GM13977 (cell line): ENCODE measurements around the gene LGSN.
"Not testable (repeated sequence)": the region's sequence is repeated elsewhere in the genome, so short reads cannot be mapped to it uniquely, and the experiment has no call there.

Experiments used
- DNase-seq: peaks from one replicate; pipeline ENCODE4 v3.0.0; 2012; ENCODE audit warnings: low spot score
- in situ Hi-C: fragments of 300-500 bp; cut with MboI; formaldehyde crosslinking; loops from one replicate; pipeline ENCODE4 v1.12.0; 2022; ENCODE audit warnings: low sequenced_read_pairs, low pct_unique_long_range_greater_than_20kb, mixed read lengths, inconsistent platforms; ENCODE audit not compliant: unreplicated experiment
- TF ChIP-seq, protein P1 (sequence below): IDR thresholded peaks from 2 replicates; pipeline ENCODE4 v1.5.1; 2012; ENCODE audit warnings: mild to moderate bottlenecking, control low read depth; ENCODE audit not compliant: insufficient read depth; ENCODE audit errors: extremely low read depth, missing control alignments

Gene LGSN, protein sequence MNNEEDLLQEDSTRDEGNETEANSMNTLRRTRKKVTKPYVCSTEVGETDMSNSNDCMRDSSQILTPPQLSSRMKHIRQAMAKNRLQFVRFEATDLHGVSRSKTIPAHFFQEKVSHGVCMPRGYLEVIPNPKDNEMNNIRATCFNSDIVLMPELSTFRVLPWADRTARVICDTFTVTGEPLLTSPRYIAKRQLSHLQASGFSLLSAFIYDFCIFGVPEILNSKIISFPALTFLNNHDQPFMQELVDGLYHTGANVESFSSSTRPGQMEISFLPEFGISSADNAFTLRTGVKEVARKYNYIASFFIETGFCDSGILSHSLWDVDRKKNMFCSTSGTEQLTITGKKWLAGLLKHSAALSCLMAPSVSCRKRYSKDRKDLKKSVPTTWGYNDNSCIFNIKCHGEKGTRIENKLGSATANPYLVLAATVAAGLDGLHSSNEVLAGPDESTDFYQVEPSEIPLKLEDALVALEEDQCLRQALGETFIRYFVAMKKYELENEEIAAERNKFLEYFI

GRCh38 chr6:63319939-63320338 lies at the start of gene LGSN:
LGSN (minus strand) TSS chr6:63319983; CDS start chr6:63319943, 40 bp downstream.
- in situ Hi-C loops = no loop called here
- TF ChIP-seq, protein P1, sequence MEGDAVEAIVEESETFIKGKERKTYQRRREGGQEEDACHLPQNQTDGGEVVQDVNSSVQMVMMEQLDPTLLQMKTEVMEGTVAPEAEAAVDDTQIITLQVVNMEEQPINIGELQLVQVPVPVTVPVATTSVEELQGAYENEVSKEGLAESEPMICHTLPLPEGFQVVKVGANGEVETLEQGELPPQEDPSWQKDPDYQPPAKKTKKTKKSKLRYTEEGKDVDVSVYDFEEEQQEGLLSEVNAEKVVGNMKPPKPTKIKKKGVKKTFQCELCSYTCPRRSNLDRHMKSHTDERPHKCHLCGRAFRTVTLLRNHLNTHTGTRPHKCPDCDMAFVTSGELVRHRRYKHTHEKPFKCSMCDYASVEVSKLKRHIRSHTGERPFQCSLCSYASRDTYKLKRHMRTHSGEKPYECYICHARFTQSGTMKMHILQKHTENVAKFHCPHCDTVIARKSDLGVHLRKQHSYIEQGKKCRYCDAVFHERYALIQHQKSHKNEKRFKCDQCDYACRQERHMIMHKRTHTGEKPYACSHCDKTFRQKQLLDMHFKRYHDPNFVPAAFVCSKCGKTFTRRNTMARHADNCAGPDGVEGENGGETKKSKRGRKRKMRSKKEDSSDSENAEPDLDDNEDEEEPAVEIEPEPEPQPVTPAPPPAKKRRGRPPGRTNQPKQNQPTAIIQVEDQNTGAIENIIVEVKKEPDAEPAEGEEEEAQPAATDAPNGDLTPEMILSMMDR = no peak
- DNase-seq = no peak

DNA sequence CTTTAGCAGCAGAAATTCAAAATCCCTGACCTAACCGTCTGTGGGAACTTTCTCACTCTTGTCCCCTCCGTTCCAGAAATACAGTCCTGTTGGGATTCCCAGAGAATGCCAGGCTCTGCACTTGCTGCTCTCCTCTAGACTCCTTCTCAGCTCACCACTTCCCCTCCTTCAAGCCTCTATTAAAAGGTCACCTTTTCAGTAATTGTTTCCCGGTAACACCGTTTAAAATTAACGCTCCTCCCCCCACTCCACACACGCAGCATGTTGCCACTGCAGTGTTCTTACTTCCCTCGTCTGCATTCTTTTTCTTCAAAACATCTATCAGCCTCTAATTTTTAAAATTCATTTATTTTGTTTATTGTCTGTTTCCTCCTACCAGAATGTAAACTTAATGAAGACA lies 48.6 kb upstream of the LGSN start:
- TF ChIP-seq, protein P1 = no peak
- in situ Hi-C loops = loop anchor here (25.0 kb wide), 1 partner anchor 194 kb away; the partner anchor contains the start of genes LOC128125822 and PTP4A1
- no peak for DNase-seq

DNA sequence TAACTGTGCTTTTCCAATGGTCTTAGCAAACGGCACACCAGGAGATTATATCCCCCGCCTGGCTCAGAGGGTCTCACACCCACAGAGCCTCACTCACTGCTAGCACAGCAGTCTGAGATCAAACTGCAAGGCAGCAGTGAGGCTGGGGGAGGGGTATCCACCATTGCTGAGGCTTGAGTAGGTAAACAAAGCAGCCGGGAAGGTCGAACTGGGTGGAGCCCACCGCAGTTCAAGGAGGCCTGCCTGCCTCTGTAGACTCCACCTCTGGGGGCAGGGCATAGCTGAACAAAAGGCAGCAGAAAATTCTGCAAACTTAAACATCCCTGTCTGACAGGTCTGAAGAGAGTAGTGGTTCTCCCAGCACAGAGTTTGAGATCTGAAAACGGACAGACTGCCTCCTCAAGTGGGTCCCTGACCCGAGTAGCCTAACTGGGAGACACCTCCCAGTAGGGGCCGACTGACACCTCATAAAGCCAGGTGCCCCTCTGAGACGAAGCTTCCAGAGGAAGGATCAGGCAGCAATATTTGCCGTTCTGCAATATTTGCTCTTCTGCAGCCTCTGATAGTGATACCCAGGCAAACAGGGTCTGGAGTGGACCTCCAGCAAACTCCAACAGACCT lies 42.8 kb upstream of the LGSN start:
- not testable (repeated sequence) for DNase-seq
- in situ Hi-C loops = loop anchor here (25.0 kb wide), 1 partner anchor 200 kb away; the partner anchor contains the start of genes LOC128125822 and PTP4A1

- in situ Hi-C loops = loop anchor here (10.0 to 25.0 kb wide), 2 partner anchors 205 to 407 kb away; partner anchors contain the start of genes LOC128125822 and PTP4A1
- not testable (repeated sequence) for DNase-seq
Observed at GRCh38 chr6:63357384-63357783, 37.6 kb upstream of the LGSN start.

DNA sequence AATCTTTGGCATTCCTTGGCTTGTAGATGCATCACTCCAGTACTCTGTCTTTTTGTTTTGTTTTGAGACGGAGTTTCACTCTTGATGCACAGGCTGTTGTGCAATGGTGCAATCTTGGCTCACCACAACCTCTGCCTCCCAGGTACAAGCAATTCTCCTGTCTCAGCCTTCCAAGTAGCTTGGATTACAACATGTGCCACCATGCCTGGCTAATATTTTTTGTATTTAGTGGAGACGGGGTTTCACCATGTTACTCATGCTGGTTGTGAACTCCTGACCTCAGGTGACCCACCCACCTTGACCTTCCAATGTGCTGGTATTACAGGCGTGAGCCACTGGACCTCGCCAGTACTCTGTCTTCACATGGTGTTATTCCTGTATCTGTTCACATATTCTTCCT lies 35.8 kb upstream of the LGSN start:
- DNase-seq = no peak
- TF ChIP-seq, protein P1 = no peak
- in situ Hi-C loops = loop anchor here (10.0 to 25.0 kb wide), 2 partner anchors 207 to 409 kb away; partner anchors contain the start of genes LOC128125822 and PTP4A1

DNA sequence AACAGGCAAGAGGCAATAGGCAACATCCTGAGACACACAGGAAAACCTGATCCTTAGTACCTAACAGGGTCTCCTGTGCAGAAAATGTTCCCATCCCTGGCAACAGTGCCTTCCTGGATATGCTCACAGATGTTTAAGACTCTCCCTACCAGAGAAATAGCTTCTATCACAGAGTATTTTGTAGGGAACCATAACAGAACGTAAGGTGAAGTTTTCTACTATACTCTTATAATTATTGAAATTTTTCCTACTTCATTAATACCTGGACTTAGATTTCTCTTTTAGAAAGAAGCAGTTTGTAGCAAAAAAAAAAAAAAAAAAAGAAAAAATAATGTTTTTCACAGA lies 33.5 kb upstream of the LGSN start:
- in situ Hi-C loops = loop anchor here (10.0 to 25.0 kb wide), 2 partner anchors 209 to 412 kb away; partner anchors contain the start of genes LOC128125822 and PTP4A1
- TF ChIP-seq, protein P1 = no peak
- no peak for DNase-seq

DNA sequence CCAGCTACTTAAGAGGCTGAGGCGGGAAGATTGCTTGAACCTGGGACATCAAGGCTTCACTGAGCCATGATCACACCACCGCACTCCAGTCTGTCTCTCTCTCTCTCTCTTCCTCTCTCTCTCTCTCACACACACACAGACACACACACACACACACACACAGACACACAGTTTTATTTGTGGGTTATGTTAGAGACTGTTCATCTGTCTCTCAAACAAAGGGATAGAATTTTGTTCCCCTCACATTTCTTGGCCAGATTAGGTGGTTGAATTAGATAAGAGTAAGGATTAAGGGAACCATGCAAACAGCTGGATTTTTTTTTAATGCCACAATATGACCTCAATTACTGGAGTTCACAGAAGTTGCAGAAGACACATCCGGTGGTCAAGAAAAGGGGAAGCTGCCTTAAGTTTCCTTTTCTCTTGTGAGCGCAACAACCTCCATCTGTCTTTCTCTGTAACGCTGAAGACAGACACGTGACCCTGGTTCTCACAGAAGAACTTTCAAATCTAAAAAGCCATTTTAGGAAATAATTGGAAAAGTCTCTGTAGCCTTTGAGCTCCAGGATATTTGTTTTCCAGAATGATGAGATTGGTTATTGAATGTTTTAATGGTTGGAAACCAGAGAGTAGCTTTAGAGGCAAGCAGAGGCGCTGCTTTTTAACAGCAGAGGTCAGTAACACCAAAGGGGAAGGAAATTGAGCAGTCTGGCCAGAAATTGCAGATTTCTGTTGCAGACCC lies 32.9 kb upstream of the LGSN start:
- in situ Hi-C loops = loop anchor here (10.0 to 25.0 kb wide), 2 partner anchors 210 to 412 kb away; partner anchors contain the start of genes LOC128125822 and PTP4A1
- peak; percentile 43 for DNase-seq
- TF ChIP-seq, protein P1 = peak; percentile 80
